A673 (cell line): ENCODE results near the gene EML6. TPM values are rescaled to one million over a fixed set of nuclear protein-coding genes. Genes with fewer than 3 reads are reported as not detected.

Experiments
- BruUV-seq: library from RNA; stranded (reverse); fragments of 400-500 nt; replicated peaks from 2 replicates; lab custom pipeline; 2021; lab: Mats Ljungman, UMichigan
- CTCF ChIA-PET: fragments of 300-600 bp; sonication (Branson Sonifier 250); formaldehyde crosslinking; loops from one replicate; lab custom pipeline; 2022; ENCODE audit warnings: antibody characterized with exemption; lab: Charles Lee
- POLR2A ChIA-PET: fragments of 300-600 bp; sonication (Branson Sonifier 250); formaldehyde crosslinking; loops from one replicate; lab custom pipeline; 2022; ENCODE audit warnings: antibody characterized with exemption; ENCODE audit not compliant: low non-redundant PET; lab: Charles Lee
- DNase-seq: peaks from one replicate; pipeline ENCODE4 v3.0.0-alpha.2; 2015; ENCODE audit warnings: low spot score
- H3K27ac ChIP-seq: fragments of 200-600 bp; sonication (generic); 2 replicates; pipeline ENCODE4 v1.5.1; 2016; ENCODE audit warnings: mixed run types, low read depth, mild to moderate bottlenecking, mixed read lengths, antibody characterized with exemption, low read length; ENCODE audit not compliant: poor library complexity, severe bottlenecking
- H3K27me3 ChIP-seq: fragments of 200-600 bp; sonication (generic); replicated peaks from 2 replicates; pipeline ENCODE4 v1.6.1; 2017; ENCODE audit warnings: mixed run types, low read depth, mild to moderate bottlenecking, mixed read lengths, antibody characterized with exemption, low read length; ENCODE audit not compliant: insufficient read depth, poor library complexity
- H3K36me3 ChIP-seq: fragments of 200-600 bp; sonication (generic); 2 replicates; pipeline ENCODE4 v1.6.1; 2016; ENCODE audit warnings: mixed run types, mild to moderate bottlenecking, mixed read lengths, antibody characterized with exemption, low read length; ENCODE audit not compliant: insufficient read depth, poor library complexity, severe bottlenecking
- H3K4me1 ChIP-seq: fragments of 200-600 bp; sonication (generic); 2 replicates; pipeline ENCODE4 v1.6.1; 2017; ENCODE audit warnings: mixed run types, mild to moderate bottlenecking, mixed read lengths, antibody characterized with exemption, low read length; ENCODE audit not compliant: insufficient read depth, poor library complexity, severe bottlenecking
- H3K4me3 ChIP-seq: fragments of 200-600 bp; sonication (generic); 2 replicates; pipeline ENCODE4 v1.5.1; 2016; ENCODE audit warnings: low read depth, mixed run types, mild to moderate bottlenecking, mixed read lengths, low read length; ENCODE audit not compliant: poor library complexity, severe bottlenecking
- H3K9me3 ChIP-seq: fragments of 200-600 bp; sonication (generic); 2 replicates; pipeline ENCODE4 v1.6.1; 2016; ENCODE audit warnings: mixed run types, low read depth, mild to moderate bottlenecking, mixed read lengths, antibody characterized with exemption, low read length; ENCODE audit not compliant: poor library complexity, severe bottlenecking
- EZH2 ChIP-seq: fragments of 200-600 bp; sonication (generic); IDR thresholded peaks from 2 replicates; pipeline ENCODE4 v1.6.1; 2017; ENCODE audit warnings: borderline replicate concordance, low read depth, mild to moderate bottlenecking, mixed read lengths, antibody characterized with exemption, low read length; ENCODE audit not compliant: poor library complexity, severe bottlenecking
- intact Hi-C: fragments of 100-400 bp; cut with micrococcal nuclease; formaldehyde crosslinking; loops from one replicate; pipeline ENCODE4 v1.10.0; 2022; ENCODE audit not compliant: unreplicated experiment
- total RNA-seq: library from RNA; stranded (reverse); gene quantifications from 2 replicates; pipeline ENCODE4 v1.2.3, GENCODE V29; 2021
- TF ChIP-seq, protein P1 (sequence below): fragments of 300-800, 200-600 bp; sonication (generic); conservative IDR thresholded peaks from 2 replicates; pipeline ENCODE4 v1.5.1; 2017; ENCODE audit warnings: low read depth, mild to moderate bottlenecking, antibody characterized with exemption, low read length, moderate library complexity, mixed read lengths

The EML6 gene
- total RNA-seq, 1 experiment from 2014 or later = 1.9 TPM

DNA sequence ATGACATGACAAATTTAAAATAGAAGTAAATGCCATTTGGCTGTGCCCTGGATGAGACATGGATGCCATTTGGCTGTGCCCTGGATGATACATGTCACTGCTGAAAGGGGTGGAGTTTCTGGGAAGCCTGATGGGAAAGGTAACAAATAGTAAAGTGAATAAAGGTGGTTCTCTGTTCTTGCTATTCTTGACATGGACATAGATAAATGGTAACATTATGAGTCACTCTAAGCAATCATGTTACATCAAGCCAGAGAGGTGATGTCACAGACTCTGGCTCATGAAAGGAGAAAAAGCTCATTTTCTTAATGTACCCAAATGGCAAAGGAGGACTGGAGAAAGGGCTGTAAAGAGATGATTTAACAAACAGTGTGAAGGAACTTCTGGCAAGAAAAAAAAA is 86.4 kb downstream of the EML6 start:
- H3K4me3 ChIP-seq = no peak overlapping the region
- peaks cover 12% of the 10 kb centered on the region for H3K4me1 ChIP-seq
- H3K9me3 ChIP-seq = no peaks in the 10 kb centered on the region
- H3K27ac ChIP-seq = no peak overlapping the region
- no TSS peak for BruUV-seq
- no peaks in the 10 kb centered on the region for H3K27me3 ChIP-seq
- CTCF ChIA-PET = no interaction called here
- no peaks in the 10 kb centered on the region for H3K36me3 ChIP-seq
- POLR2A ChIA-PET = no interaction called here
- no peak for TF ChIP-seq EZH2
- TF ChIP-seq, protein P1, sequence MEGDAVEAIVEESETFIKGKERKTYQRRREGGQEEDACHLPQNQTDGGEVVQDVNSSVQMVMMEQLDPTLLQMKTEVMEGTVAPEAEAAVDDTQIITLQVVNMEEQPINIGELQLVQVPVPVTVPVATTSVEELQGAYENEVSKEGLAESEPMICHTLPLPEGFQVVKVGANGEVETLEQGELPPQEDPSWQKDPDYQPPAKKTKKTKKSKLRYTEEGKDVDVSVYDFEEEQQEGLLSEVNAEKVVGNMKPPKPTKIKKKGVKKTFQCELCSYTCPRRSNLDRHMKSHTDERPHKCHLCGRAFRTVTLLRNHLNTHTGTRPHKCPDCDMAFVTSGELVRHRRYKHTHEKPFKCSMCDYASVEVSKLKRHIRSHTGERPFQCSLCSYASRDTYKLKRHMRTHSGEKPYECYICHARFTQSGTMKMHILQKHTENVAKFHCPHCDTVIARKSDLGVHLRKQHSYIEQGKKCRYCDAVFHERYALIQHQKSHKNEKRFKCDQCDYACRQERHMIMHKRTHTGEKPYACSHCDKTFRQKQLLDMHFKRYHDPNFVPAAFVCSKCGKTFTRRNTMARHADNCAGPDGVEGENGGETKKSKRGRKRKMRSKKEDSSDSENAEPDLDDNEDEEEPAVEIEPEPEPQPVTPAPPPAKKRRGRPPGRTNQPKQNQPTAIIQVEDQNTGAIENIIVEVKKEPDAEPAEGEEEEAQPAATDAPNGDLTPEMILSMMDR = no peak
- DNase-seq = no peak
- intact Hi-C loops = no loop called here

DNA sequence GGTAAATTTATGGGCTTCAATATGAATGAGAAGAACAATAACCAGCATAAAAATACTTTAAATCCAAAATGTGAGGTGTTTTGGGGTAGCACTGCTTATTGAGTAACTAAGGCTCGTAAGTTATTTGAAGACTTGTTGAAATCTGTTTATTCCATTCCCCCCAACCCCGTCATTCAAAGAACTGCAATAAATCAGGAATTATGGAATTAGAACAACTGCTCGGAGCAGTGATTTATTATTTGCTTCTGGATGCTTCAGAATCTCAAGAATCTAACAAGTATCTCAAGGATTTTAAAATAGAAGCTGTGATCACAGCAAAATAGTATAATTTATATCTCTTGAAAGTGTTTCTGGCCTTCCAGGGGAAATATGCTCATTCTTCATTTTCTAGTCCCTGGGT is 86.8 kb downstream of the EML6 start:
- ChIA-PET POLR2A (no interaction called here), CTCF (no interaction called here)
- Histone ChIP-seq H3K27ac (no peak overlapping the region), H3K36me3 (no peaks in the 10 kb centered on the region), H3K4me3 (no peak overlapping the region), H3K4me1 (peaks cover 16% of the 10 kb centered on the region), H3K9me3 (no peaks in the 10 kb centered on the region), H3K27me3 (no peaks in the 10 kb centered on the region)
- DNase-seq = no peak
- TF ChIP-seq EZH2 = no peak
- TF ChIP-seq, protein P1 = no peak
- no TSS peak for BruUV-seq
- intact Hi-C loops = no loop called here

DNA sequence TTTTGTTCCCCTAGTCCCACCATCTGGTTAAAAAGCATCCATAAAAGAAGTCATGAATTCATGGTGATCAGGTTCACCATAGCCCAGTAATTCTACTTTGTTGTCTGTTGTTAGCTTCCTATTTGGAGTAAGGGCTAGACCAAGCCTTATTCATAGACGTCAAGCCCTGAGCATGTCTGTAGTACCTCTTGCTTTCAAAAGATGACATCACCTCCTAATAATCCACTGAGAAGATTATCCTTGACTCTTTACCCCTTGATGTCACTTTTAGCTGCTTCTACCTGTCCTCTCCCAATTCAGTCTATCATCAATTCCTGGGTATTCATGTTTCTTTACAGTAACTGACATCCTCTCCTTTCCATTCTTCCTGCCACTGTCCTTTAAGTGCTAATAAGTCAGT is 90.1 kb downstream of the EML6 start:
- TF ChIP-seq, protein P1 = no peak
- no peak for TF ChIP-seq EZH2
- ChIA-PET POLR2A (no interaction called here), CTCF (no interaction called here)
- Histone ChIP-seq H3K4me3 (no peak overlapping the region), H3K9me3 (no peaks in the 10 kb centered on the region), H3K4me1 (peaks cover 23% of the 10 kb centered on the region), H3K36me3 (no peaks in the 10 kb centered on the region), H3K27ac (peak overlapping the region; percentile 62), H3K27me3 (no peaks in the 10 kb centered on the region)
- DNase-seq = no peak
- intact Hi-C loops = no loop called here
- no TSS peak for BruUV-seq
